CD4-positive, alpha-beta T cell treated with Interleukin-12 subunit alpha and Interleukin-12 subunit beta, for 1 hour (primary cell): ENCODE results near the gene SPDYE6.
"Not testable (repeated sequence)": the region's sequence is repeated elsewhere in the genome, so short reads cannot be mapped to it uniquely, and the experiment has no call there.

Experiments used
- DNase-seq: peaks from one replicate; pipeline ENCODE4 v3.0.0-alpha.2; 2020

SPDYE6 gene

GRCh38 chr7:102356344-102356743 is at the start of gene SPDYE6:
Gene SPDYE6, minus strand, starts transcription at chr7:102356444. Its CDS starts 421 bp downstream, at chr7:102356023.
- DNase-seq: not testable (repeated sequence)

GRCh38 chr7:102404862-102405188 is 48.6 kb upstream of the SPDYE6 start:
- DNase-seq: not testable (repeated sequence)

GRCh38 chr7:102404005-102404861 is 48.0 kb upstream of the SPDYE6 start:
- DNase-seq: peak; percentile 77

GRCh38 chr7:102403563-102403962 is 47.3 kb upstream of the SPDYE6 start:
- no peak for DNase-seq

- no peak for DNase-seq
Measured at GRCh38 chr7:102400360-102400759, 44.1 kb upstream of the SPDYE6 start.

- no peak for DNase-seq
Measured at GRCh38 chr7:102398543-102398942, 42.3 kb upstream of the SPDYE6 start.

- no peak for DNase-seq
Measured at GRCh38 chr7:102396710-102397019, 40.4 kb upstream of the SPDYE6 start.

GRCh38 chr7:102395873-102396709 is 39.8 kb upstream of the SPDYE6 start, which contains the start of gene PRKRIP1:
Gene PRKRIP1, plus strand, starts transcription at chr7:102396363. Its CDS starts 49 bp downstream, at chr7:102396412.
- peak; percentile 91 for DNase-seq

GRCh38 chr7:102395592-102395872 is 39.3 kb upstream of the SPDYE6 start:
- no peak for DNase-seq

GRCh38 chr7:102393467-102393866 is 37.2 kb upstream of the SPDYE6 start:
- DNase-seq: no peak

- DNase-seq: no peak
Measured at GRCh38 chr7:102392330-102392729, 36.1 kb upstream of the SPDYE6 start.

- DNase-seq: peak; percentile 71
Measured at GRCh38 chr7:102390697-102391484, 34.6 kb upstream of the SPDYE6 start.

- DNase-seq: no peak
Measured at GRCh38 chr7:102389810-102390209, 33.6 kb upstream of the SPDYE6 start.

- no peak for DNase-seq
Measured at GRCh38 chr7:102387064-102387463, 30.8 kb upstream of the SPDYE6 start.

GRCh38 chr7:102381696-102382425 is 25.6 kb upstream of the SPDYE6 start:
- not testable (repeated sequence) for DNase-seq

GRCh38 chr7:102380837-102381236 is 24.6 kb upstream of the SPDYE6 start:
- not testable (repeated sequence) for DNase-seq

- no peak for DNase-seq
Measured at GRCh38 chr7:102376964-102377466, 20.8 kb upstream of the SPDYE6 start.

GRCh38 chr7:102372796-102373195 is 16.6 kb upstream of the SPDYE6 start:
- DNase-seq: not testable (repeated sequence)

- not testable (repeated sequence) for DNase-seq
Measured at GRCh38 chr7:102370038-102370437, 13.8 kb upstream of the SPDYE6 start.

GRCh38 chr7:102365390-102365789 is 9.1 kb upstream of the SPDYE6 start:
- not testable (repeated sequence) for DNase-seq

GRCh38 chr7:102364394-102364886 is 8.2 kb upstream of the SPDYE6 start:
- DNase-seq: not testable (repeated sequence)
